H4 (cell line): ENCODE results near the gene REXO5. TPM values are rescaled to one million over a fixed set of nuclear protein-coding genes. Genes with fewer than 3 reads are reported as not detected.
A peak's percentile ranks its signal among the peaks of the same experiment; 100 is the strongest.

Experiments
- DNase-seq: peaks from one replicate; pipeline ENCODE4 v3.0.0-alpha.2; 2015; ENCODE audit warnings: low spot score
- total RNA-seq: library from RNA; depleted of rRNA; stranded (reverse); fragments of >200 nt; shearing (Covaris generic); gene quantifications from 2 replicates; pipeline ENCODE4 v1.2.3, GENCODE V29; 2014

Gene REXO5
- total RNA-seq, 1 experiment from 2014 or later: 4.2 TPM

- DNase-seq: no peak
Observed at GRCh38 chr16:20871941-20872815, 65.9 kb downstream of the REXO5 start.

DNA sequence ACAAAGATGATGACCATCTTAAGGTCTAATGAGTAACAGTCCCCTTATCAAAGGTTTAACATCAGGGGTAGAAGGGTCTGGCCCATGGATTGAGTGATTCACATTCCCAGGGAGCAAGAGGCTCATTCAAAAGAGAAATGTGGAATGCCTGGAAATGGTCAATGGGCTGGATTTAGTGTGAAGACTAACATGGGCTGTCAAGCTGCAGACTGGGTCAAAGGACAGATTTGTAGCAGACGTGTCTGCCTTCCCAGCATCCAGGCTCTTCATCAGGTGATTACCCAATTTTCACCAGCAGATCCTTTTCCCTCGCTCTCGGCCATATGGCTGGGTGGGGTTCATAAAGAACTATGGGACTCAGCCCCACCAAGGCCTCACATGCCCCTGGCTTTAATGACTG, 67.0 kb downstream of the REXO5 start:
- no peak for DNase-seq

GRCh38 chr16:20874088-20874581, 67.8 kb downstream of the REXO5 start:
- no peak for DNase-seq

GRCh38 chr16:20875355-20875650, 69.0 kb downstream of the REXO5 start:
- DNase-seq: no peak

DNA sequence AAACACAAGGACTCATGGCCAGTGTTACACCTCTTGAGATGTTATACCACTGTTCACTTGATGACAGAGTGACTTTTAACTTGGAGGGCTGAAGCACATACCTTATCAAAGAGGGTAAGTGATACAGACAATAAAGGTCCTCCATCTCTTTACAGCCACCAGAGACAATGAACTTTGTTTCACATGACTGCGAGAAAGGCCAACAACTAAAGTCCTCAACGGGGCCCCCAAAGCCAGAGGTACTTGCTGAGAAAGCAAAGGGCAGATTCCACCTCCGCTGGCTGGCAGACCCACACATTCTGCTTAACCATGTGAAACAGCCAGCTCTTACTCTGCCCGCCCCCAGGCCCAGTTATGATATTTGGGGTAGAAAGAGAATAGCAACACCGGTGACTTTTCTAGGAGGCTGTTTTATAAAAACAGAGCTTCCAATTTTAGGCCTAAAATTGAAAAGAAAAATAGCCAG, 72.4 kb downstream of the REXO5 start:
- no peak for DNase-seq

DNA sequence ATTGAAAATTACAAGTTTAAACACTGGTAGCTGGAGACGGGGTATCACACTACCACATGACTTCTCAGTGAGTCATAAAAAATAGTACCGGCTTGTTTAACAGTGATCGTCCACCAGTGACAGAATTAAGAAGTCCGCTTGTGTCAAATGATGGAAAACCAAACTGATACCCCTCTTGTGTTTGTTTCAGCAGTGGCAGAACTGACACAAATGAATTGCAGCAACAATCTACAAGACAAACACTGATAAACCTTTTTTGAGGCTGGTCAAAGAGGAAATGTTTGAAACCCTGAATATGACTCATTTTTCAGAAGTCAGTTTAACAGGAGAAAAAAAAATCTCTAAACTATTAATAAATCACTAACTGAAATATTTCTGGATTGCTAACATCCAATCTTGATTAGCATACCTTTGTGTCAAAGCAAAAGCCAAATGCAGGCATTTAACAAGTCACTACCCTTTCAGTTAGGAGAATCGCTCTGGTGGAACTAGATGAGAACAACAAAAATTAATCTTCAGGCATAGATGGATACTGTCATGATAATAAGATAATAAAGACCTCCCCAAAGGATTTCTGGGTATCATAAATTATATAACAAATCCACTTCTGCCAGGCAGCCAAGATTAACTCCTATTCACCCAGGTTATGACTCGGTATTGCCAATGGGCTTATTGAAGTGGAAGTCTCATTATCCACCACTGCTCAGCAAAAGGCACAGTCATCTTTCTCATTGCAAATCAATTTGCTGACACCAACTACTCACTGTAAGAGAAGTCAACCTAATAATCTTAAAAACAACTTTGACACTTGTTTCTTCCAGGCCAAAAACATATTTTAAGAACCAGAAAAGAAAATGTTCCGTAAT, 73.1 kb downstream of the REXO5 start:
- no peak for DNase-seq

GRCh38 chr16:20880867-20881502, 74.7 kb downstream of the REXO5 start:
- DNase-seq: no peak

- no peak for DNase-seq
Observed at GRCh38 chr16:20881503-20881878, 75.2 kb downstream of the REXO5 start.

- DNase-seq: no peak
Observed at GRCh38 chr16:20883554-20884239, 77.4 kb downstream of the REXO5 start.

- peak; percentile 24 for DNase-seq
Observed at GRCh38 chr16:20884240-20884556, 77.9 kb downstream of the REXO5 start.

DNA sequence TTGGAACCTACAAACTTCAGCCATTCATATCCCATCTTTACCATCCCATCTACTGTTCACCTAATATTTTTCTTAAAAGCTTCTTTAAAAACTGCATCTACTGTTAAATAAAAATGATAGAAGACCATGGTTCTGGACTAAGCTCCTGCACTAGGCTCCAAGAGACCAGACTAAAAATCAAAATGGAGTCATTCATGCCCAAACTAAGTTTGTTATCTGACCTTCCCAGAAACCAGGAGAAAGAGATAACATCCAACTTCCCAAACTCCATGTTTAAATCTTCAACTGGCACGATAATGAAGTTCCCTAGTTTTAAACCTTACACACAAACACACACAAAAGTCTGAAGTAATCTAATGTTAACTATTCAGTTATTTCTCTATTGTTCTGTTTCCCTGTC, 80.0 kb downstream of the REXO5 start:
- DNase-seq: no peak

DNA sequence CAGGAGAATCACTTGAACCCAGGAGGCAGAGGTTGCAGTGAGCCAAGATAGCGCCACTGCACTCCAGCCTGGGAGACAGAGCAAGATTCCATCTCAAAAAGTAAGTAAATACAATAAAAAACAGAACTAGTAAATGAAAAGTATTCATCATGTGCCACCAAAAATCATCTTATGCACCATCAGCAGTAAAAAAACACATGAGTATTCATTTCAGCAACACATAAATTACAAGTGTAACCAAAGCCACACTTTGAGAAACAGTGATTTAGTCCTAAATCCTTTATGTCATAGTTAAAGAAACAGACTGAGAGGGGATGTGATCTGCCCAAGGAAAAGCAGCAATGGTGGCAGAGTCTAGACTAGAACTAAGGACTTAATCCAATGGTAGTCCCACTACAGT, 80.9 kb downstream of the REXO5 start:
- no peak for DNase-seq

DNA sequence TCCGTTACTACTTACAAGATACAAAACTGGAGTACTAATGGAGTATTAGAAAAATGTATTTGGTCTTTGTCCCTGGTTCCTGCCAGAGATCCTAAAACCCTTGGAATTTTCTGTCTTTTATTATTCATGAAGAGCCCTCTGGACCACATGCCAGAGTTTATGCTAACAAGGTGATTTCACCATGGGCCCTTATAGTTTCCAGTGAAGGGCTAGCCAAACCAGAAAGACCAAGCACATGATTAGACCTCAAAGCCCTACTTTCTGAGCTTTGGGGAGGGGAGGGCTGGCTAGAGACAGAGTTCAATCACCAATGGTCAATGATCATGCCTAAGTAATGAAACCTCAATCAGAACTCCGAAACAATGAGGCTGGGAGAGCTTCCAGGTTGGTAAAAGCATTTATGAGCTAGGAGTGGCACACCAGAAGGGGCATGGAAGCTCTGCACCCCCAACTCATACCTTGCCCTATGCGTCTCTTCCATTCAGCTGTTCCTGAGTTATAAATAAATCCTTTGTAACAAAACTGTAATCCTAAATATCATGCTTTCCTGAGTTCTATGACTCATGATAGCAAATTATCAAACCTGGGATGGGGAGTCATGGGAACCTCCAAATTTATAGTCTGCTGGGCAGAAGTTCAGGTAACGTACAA, 83.4 kb downstream of the REXO5 start:
- DNase-seq: no peak

DNA sequence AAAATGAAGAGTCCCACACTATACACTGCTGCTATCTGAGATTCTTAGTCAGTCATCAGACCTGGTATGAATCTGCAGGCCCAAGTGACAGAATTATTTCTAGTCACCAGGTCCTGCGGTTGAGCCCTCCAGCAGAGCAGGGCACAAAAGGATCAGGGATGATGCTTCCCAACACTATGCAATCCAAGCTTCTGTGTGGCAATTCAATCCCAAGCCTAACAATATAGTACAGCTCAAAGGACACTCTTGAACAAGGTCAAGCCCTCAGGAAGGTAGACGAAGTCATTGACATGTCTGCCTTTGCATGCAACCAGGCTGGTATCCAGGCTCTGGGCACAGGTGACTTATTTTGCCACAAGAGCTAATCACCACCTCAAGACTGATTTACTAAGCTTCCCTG, 88.1 kb downstream of the REXO5 start:
- no peak for DNase-seq

DNA sequence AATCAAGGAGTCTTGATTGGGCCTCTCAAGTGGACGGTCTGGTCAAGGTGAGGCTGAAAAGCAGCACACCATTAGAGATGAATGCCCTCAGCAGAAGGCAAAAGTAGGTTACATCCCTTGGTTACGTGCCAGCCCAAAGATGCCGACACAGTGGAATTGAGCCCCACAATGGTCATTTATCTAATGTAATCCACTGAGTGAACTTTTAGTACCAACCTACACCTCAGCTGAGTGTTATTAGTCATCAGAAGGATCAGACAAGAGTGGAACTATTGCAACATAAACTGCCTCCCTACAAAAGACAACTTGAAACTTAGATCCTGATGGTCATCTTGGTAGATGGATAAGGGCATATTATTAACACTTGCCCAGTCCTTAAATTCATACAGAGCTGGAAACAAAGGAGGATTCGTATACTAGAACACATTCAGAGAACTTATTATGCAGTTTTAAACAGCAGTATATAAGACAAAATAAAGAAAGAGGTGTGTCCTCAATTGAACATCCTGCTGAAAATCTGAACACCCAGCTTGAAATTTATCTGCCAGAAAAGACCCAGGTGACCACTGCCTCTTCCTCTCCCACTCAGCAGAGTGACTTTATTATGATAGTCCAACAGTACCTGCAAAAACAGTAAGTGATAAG, 91.0 kb downstream of the REXO5 start:
- no peak for DNase-seq

- DNase-seq: no peak
Observed at GRCh38 chr16:20897922-20898321, 91.6 kb downstream of the REXO5 start.

GRCh38 chr16:20899071-20899470, 92.7 kb downstream of the REXO5 start:
- no peak for DNase-seq
